HG02870 (cell line): ENCODE results near the gene RAPGEF1.
"Not testable (repeated sequence)": the region's sequence is repeated elsewhere in the genome, so short reads cannot be mapped to it uniquely, and the experiment has no call there.

Experiments
- ATAC-seq: cut with Tn5 transposase; IDR thresholded peaks from one replicate; pipeline ENCODE4 v1.9.1; 2021; ENCODE audit warnings: mild to moderate bottlenecking, moderate library complexity; ENCODE audit not compliant: unreplicated experiment

RAPGEF1 gene

DNA sequence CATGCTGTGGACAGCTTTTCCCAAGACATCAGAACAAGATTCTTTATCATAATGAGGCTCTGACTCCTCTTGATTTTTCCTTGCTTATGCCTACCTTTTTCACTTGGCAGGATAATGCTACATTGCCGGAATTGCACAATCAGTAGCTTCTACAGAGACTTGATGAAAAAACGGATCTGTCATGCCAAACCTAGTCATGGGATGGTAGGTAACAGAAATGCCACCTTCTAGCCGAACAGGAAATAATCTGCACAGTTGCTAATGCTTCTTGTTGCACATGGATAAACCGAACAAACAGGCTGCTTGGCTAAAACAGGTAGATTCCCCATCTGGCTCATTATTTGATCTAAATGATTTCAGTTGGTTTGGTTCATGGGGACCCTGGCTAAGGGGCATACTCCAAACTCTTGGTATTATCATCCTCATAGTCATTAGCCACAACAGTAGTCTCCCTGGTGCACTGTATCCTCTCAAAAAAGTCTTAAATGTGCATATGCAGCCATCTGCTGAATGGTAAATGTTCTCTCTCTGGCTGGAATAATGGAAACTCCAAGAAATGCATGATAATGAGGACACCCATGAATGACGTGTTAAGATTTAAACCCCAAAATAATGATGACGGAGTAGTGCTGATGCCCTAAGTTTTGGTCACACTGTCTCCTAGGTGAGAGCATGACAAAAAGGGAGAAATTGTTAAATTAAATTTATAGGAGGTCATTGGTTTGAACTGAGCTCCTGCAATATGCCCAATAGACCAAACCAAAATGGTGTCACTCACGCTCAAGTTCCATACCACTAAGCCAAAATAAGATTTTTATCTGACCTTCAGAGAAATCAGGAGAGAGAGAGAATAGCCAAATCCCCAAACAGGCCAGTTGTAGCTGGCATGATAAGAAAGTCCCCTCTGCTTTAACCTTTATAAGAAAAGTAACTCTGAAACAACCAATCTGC lies 47.0 kb downstream of the RAPGEF1 start:
- ATAC-seq: no peak

DNA sequence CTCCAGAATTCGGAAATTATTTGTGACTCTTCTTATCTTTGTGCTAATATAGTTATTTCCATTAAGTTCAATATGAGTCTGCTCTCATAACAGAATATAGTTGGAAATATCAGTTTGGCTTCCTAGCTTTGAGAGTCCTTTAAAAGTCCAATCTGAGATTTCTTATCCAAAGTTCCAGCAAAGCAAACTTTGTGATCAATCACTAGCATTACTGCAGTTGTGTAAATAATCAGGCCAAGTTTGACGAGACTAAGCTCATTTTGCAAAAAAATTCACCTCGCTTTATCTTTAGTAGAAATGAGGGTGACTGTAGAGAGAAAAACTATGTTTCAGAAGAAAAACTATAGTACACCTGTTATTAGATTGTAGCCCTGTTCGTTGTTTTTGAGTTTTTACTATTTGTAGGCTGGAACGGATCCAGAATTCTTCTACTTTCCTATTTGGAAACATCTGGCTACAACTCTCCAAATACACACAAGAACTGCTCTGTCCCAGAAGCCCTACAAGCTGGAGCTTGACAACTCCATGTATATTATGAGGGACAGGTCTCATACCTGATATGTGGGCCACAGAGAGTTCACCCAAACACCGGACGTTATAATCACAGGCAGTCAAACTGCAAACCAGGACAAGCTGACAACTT lies 47.8 kb downstream of the RAPGEF1 start:
- no peak for ATAC-seq

DNA sequence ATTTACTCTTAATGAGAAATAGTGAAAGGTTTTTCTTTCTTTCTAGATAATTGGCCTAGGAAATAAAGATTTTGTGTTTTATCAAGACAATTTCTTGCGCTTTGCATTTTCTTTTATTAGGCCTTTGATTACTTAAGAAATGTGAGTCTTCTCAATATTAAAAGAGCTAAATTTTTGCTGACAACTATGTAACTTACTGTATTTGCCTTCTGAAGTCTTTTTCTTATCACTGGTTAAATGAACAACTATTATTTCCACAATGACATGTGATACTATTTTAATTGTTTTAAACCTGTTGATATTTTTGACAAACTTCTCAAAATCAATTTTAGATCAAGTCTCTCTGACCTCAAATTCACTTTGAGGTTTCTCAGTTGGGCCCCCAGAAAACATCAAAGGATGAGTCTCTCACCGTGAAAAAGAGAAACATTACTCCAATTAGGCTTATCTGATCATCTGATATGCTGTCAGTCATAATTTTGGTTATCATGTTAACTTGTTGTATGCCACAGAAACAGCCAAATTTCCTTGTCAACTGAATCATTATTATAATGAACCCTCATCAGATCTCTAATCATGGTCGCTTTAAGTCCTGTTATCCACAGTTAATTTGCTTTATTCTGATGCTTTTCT lies 48.8 kb downstream of the RAPGEF1 start:
- ATAC-seq: no peak

DNA sequence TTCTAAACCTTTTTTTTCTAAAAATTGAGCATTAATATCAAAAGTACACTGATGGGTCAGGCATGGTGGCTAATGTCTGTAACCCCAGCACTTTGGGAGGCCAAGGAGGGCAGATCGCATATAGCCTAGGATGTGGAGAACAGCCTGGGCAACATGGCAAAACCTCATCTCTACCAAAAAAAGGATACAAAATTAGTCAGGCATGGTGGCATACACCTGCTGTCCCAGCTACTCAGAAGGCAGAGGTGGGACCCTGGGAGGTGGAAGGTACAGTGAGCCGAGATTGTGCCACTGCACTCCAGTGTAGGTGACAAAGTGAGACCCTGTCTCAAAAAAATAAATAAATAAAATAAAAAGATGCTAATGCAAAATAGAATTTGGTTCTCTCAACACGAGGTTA lies 49.4 kb downstream of the RAPGEF1 start:
- no peak for ATAC-seq

DNA sequence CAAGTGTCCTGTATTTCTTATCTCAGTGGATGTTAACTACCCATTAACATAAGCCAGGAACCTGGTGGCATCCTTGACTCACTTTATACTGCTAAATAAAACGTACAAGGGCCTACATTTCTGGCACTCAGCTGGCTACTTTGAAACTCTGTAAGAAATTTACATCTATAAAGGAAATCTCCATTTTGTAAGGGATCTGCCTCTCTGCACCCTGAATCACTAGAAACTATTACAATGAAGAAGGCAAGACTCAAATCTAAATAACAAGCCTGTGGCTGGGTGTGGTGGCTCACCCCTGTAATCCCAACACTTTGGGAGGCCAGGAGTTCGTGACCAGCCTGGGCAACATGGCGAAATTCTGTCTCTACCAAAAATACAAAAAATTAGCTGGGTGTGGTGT lies 51.5 kb downstream of the RAPGEF1 start:
- ATAC-seq: no peak

DNA sequence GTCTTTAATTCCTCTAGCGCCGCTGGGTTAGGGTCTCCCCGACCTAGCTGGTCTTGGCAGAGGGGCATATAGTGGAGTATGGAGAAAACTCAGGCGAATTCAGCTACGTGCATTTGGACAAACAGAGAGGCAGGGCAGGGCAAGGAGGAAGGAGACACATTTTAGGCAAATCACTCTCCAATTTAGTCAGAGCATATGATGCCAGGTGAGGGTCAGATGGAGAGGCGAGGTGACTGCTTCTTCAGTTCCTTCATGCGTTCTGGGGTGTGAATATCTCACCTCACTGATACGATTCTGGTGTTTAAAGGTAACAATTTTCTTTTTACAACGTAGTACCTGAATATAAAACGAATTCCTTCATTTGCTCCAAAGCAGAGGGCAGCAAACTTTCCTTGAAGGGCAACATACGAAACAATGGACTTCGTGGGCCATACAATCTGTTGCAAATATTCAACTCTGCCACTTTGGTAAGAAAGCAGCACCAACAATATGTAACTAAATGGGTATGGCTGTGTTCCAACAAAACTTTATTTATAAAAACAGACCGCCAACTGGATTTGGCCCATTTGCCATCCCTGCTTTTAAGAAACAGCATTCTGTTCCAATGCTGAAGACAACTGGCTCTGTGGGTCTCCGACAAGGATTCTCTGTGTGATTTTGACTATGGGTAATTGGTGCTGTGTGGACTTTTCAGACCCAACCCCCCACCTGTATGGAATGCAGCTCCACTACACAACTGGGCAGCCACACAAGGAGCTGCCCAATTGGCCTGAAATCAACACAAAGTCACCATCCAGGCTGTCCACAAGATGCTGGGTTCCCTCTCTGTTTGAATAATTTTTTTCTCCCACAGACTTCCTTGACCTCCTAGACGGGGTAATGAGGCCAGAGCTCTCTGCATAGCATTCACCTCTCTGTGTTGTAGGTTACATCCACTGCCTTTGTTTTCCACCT lies 53.8 kb downstream of the RAPGEF1 start:
- no peak for ATAC-seq

DNA sequence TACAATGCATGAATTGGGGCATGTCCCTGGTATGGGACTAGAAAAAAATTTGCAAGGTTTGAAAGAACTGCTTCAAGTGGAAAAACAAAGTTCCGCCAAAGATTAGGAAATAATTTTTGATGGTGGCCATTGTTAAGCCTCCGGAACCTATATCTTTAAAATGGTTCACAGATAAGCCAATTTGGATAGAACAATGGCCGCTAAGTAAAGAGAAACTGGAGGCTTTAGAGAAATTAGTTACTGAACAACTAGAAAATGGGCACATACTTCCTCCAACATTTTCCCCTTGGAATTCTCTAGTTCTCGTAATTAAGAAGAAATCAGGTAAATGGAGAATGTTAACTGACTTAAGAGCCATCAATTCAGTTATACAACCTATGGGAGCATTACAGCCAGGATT lies 56.8 kb downstream of the RAPGEF1 start:
- ATAC-seq: not testable (repeated sequence)

DNA sequence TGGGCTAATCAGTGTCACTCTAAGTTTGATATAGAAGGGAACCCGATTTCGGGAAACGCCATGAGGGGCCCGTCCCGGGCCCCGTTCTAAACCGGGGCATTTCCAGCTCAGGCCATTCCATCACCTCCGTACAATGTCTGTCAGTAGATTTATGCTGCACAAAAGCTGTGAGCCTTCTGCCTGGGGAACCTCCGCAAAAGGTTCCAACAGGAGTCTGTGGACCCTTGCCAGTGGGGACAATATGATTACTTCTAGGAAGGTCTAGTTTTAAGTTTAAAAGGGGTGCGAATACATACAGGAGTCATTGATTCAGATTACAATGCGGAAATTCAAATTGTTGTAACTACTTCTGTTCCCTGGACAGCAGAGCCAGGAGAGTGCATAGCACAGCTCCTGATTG lies 57.6 kb downstream of the RAPGEF1 start:
- no peak for ATAC-seq

DNA sequence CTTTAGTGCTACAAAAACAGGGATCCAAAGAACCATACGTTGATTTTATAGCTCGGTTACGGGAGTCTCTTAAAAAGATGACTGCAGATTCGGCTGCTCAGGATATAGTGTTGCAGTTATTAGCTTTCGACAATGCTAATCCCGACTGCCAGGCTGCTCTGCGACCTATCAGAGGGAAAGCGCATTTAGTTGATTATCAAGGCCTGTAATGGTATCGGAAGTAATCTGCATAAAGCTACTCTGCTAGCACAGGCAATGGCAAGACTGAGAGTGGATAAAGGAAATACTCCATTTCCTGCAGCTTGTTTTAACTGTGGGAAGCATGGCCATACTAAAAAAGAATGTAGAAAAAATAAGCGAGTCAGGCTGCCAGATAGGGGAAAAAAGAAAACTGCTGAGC lies 58.0 kb downstream of the RAPGEF1 start:
- not testable (repeated sequence) for ATAC-seq

DNA sequence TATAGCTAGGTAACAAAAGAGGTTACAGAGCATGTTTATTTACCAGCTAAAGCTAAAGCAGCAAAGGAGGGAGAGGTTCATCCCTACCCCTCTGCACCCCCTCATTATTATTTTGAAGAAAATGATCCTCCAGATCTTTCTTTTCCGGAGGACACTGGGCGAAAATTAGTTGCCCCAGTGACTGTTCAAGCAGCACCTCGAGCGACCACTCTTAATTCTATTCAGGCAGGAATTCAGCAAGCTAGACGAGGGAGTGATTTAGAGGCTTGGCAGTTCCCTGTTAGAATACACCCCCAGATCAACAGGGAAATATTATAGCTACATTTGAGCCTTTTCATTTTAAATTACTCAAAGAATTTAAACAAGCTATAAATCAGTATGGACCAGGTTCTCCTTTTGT lies 58.8 kb downstream of the RAPGEF1 start:
- not testable (repeated sequence) for ATAC-seq

DNA sequence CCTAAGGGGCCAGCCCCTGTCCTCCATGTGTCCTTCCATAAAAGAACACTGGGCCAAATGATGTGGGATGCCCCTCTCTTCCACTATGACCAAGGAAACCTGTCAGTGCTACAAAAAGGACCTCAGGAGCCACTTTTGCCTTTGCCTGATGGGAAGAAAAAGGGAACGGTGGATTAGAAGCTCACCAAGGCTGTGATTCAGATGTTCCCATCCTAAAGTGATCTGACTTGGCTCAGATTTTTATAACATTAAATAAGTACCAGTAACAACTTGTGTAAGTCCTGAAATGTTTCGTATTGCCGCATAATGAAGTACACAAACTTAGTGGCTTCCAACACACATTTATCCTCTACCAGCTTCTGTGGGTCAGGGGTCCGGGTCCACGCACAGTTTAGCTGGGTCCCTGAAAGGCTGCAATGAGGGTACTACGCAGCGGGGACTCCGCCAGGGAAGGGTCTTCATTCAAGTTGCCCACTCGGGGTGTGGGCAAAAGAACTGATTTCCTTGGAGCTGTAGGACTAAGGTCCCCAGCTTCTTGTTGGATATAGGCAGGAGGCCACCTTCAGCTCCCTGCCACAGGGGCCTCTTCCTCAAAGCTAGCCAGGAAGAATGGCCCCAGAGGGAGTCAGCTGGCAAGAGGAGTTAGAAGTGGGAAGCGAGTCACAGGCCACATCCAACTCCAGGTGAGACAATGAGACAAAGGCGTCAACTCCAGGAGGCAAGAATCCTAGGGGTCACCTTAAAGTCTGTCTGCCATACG lies 60.4 kb downstream of the RAPGEF1 start:
- no peak for ATAC-seq

DNA sequence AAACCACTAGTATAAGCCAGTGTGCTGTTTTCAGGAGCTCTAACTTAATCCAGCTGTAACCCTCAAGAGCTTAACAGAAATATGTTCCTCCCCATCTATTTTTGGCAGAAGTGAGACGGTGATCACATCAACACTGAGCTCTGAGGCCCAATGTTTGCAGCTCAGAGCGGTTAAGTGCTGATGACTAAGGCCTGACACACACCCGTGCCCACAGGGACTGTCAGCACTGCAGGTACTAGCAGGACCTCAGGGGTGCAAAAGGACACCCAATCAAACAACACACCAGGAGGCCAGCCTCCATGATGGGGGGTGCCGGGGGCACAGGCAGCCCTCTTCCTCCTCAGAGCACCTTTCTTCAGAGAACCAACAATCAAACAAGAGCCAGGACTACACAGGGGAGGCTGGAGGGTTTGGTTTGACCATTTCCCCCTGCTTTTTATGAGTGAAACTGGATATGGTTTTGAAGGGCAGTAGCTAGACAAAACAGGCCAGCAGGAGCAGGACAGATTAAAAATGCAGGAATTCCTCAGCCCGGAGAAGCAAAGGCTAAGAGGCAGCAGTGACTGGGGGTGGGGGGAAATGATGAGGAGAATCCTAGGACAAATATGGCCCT lies 61.3 kb downstream of the RAPGEF1 start:
- peak; percentile 68 for ATAC-seq

DNA sequence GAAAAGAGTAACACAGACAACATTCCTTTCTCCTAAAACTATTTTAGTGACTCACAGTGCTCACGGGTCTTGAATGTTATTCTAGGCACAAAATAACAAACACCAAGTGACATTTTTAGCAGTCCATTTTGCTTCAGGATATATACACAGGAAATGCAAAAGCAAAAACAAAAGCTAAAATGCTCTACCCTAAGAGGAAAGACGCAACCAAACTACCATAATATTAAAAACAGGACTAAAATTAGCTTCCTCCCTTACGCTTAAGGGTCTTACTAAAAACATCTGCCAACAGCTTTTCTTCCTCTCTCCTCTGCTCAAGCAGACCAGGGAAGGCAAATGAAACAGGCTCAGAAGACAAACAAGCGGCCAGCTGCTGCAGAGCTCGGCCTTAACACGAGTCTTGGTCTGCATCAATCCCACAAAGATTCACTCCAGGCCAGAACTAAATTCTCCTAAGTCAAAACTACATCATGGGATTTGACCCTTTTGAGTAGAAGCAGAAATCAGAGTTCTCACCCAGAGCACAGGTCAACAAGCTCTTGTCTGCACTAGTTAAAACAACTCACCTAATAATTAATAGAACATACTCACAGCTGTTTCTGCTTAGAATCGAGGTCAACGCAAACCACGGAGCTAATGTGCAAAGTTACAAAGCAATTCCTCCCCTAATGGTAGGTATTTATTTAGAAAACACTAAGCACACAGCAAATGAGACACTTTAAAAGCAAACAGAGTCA lies 62.3 kb downstream of the RAPGEF1 start:
- ATAC-seq: no peak

DNA sequence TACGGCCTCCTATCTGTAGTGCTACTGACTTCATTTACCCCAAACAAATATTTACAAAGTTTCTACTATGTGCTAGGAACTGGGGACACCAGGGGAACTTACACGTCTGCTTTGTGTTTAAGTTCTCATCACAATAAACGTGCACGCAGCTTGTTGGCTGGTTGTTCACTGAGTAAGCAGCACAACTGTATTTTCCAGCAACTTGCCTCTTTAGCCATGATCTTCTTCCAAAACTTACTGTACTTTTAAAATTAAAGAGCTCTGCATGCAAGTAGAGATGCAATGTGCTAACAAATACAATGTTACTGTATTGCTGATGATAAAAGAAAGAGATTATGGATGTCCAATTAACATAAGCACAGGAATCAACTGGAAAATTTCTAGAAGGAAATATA lies 62.8 kb downstream of the RAPGEF1 start:
- no peak for ATAC-seq

DNA sequence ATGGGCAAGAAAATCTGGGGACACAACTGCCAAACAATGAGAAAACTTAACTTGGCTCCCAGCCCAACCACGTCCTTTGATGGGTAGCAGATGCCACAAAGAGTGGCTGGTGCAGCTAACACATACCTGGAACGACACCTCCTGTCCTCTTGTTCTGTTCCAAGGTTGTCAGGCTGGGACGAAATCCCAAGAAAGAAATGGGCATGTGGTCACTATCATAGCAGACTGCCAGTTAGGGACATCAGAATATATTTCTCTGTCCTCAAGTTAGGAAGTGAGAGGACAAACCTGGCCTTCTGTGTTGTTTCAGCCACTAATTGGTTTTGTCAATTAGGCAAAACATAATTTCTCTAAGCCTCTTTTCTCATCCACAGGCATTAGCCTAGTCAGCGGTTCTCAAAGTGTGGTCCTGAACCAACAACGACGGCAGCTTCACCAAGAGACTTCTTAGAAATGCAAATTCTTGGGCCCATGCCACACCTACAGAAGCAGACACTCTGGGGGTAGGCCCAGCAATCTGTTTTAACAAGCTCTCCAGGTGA lies 63.4 kb downstream of the RAPGEF1 start:
- no peak for ATAC-seq

DNA sequence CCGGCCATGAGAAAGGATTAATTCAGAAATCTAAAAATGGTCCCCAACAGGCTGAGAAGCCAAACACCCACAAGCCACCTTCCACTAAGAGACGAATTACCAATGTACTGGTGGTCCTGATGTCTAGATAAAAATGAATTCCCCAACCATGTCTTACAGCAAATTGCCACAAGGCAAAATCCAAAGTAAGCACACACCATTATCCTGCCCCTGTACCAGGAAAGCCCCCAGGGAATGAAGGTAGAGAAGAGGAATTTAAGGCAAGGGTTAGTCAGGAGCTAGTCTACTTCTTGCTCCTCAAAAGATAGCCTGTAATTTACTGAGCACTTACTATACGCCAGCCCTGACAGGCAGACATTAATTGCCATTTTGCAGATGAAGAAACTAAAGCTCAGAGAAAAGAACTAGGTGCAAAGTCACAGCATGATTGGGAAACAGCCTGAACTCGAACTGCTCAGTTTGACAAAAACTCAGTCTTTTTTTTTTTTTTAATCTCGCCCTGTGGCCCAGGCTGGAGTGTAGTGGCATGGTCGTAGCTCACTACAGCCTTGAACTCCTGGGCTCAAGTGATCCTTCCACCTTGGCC lies 64.3 kb downstream of the RAPGEF1 start:
- ATAC-seq: no peak

DNA sequence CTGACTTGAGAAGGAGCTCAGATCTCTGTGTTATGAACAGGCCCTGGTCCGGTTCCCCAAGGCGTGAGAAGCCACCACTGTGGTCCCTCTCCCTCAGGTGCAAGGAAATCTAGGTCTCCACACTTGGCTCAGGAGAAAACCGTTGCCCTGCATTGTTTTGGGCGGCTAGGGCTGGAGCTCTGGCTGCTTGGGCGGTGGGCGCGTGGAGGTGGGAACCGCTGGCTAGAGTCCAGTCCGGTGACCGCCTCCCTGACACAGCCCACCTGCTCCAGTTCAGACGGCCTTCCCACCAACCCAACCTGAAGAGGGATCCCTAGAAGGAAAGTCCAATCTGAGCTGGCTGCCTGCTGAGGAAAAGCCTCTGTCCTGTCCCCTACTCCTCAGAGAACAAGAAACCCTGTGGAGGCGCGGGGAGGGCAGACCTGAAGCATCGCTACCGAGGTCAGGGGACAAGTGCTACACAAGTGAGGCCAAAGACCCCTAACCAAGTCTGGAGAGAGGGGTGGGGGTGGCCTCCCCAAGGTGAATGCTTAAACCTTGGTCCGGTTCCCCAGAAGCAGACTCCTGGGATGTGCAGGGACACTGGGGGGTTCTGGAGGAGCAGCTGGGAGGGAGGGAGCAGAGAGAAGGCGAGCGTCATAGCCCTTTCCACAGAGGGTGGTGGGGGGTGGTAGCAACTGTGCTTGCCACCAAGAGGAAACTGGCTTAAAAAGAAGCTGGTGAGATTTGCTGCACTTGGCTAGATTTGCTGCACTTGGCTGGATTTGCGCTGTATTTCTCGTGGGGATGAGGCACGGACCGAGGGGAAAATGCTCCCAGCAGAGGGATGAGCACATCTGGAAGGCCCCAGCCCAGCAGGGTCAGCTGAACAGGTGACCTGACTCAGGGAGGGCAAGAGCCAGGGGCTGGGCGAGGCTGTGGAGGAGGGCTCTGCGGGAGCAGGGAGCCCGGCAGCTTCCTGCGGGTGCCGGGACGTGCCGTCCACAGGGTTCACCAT lies 65.2 kb downstream of the RAPGEF1 start:
- no peak for ATAC-seq
